Adipocyte (in vitro differentiated cells): ENCODE data around the gene SAMD3.
"Not testable (repeated sequence)": the region's sequence is repeated elsewhere in the genome, so short reads cannot be mapped to it uniquely, and the experiment has no call there.

Experiments used
- DNase-seq: peaks from one replicate; pipeline ENCODE4 v3.0.0-alpha.2; 2015; ENCODE audit warnings: low read depth
- H3K27me3 ChIP-seq: replicated peaks from 2 replicates; pipeline ENCODE4 v1.7.0; 2013; ENCODE audit warnings: mild to moderate bottlenecking, low read length, moderate library complexity; ENCODE audit not compliant: control insufficient read depth, insufficient read depth
- H3K36me3 ChIP-seq: 2 replicates; pipeline ENCODE4 v1.7.0; 2013; ENCODE audit warnings: low read length, mild to moderate bottlenecking, moderate library complexity; ENCODE audit not compliant: control insufficient read depth, insufficient read depth, severe bottlenecking
- H3K4me1 ChIP-seq: 2 replicates; pipeline ENCODE4 v1.7.0; 2013; ENCODE audit warnings: mild to moderate bottlenecking, low read length, moderate library complexity; ENCODE audit not compliant: control insufficient read depth, insufficient read depth
- H3K4me3 ChIP-seq: 2 replicates; pipeline ENCODE4 v1.7.0; 2013; ENCODE audit warnings: mild to moderate bottlenecking, low read length, moderate library complexity
- H3K9ac ChIP-seq: 2 replicates; pipeline ENCODE4 v1.7.0; 2013; ENCODE audit warnings: mild to moderate bottlenecking, low read length, moderate library complexity
- H3K9me3 ChIP-seq: 2 replicates; pipeline ENCODE4 v1.7.0; 2013; ENCODE audit warnings: mild to moderate bottlenecking, low read length, moderate library complexity; ENCODE audit not compliant: control insufficient read depth

Gene SAMD3

DNA sequence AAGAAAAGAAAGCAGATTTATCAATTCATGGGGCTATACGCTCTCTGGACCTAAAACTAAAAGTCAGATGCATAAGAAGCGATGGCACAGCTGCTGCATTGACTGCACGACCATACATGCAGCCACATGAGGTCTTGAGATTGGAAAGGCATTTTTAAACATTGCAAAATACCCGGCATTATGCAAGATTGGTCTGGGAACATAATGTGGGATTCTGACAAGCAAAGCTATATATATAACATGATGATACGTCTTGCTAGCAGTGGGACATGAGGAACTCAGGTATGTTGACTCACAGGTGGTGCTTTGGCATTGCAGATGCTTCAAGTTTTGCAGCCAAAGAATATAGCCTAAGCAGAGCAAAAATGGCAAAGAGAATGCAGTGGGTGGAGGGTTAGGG lies 55.1 kb downstream of the SAMD3 start:
- Histone ChIP-seq H3K9me3 (no peaks in the 10 kb centered on the region), H3K4me1 (peaks cover 3% of the 10 kb centered on the region), H3K4me3 (no peak overlapping the region), H3K9ac (no peak overlapping the region), H3K36me3 (no peaks in the 10 kb centered on the region), H3K27me3 (no peaks in the 10 kb centered on the region)
- peak; percentile 71 for DNase-seq

DNA sequence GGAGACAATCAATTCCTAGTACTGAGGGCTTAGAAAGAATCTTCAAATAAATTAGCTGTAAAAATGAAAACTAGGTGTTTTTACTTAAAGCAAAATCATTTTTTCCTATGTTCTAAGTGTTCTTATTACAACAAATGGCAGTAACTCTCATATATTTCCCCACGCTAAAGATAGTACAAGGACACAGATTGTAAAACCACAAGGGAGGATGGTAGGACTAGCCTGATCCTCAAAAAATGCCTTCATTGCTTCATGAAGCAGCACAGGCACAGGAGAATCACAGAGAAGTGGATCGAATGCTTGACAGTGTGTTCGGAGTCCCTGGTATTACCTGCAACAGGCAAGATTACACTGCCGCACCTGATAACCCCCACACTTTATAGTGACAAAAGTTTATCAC lies 58.5 kb downstream of the SAMD3 start:
- no peak for DNase-seq
- H3K36me3 ChIP-seq: no peaks in the 10 kb centered on the region
- H3K9me3 ChIP-seq: no peaks in the 10 kb centered on the region
- H3K4me1 ChIP-seq: peaks cover 3% of the 10 kb centered on the region
- no peak overlapping the region for H3K4me3 ChIP-seq
- H3K27me3 ChIP-seq: no peaks in the 10 kb centered on the region
- H3K9ac ChIP-seq: no peak overlapping the region

DNA sequence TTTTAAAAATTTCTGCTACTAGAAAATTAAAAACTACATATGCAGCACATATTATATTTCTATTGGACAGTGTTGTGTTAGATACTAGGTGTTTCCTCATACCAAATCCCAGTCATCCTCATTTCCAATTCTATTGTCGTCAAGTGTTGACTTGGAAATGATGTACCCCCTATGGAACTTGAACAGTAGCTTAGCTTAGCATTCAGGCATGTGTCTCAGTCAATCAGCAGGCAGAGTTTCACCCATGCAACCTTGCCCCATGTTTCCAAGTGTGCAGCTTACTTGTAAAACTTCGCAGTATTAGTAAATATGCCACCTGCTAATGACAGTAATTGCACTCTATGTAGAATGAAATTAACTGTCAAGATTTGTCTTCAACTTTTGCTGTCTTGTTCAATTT lies 59.5 kb downstream of the SAMD3 start:
- Histone ChIP-seq H3K27me3 (no peaks in the 10 kb centered on the region), H3K36me3 (no peaks in the 10 kb centered on the region), H3K9ac (no peak overlapping the region), H3K4me3 (no peak overlapping the region), H3K4me1 (peaks cover 3% of the 10 kb centered on the region), H3K9me3 (no peaks in the 10 kb centered on the region)
- DNase-seq: no peak

DNA sequence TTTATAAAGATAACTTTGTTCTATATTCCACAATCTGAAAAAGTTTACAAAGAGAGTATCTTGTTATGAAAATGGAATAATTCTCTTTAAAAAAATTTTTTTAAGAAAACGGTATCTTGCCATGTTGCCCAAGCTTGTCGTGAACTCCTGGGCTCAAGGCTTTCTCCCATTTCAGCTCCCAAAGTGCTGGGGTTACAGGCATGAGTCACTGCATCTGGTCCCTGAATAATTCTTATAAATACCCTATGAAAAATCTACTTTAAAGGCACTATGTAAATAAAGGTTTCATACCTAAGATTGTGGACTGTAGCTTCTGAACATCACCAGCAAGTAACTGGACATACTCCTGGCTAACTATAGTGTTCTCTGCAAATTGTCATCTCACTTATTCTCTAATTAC lies 60.3 kb downstream of the SAMD3 start:
- Histone ChIP-seq H3K9me3 (no peaks in the 10 kb centered on the region), H3K36me3 (no peaks in the 10 kb centered on the region), H3K4me3 (no peak overlapping the region), H3K9ac (no peak overlapping the region), H3K4me1 (no peaks in the 10 kb centered on the region), H3K27me3 (no peaks in the 10 kb centered on the region)
- no peak for DNase-seq

DNA sequence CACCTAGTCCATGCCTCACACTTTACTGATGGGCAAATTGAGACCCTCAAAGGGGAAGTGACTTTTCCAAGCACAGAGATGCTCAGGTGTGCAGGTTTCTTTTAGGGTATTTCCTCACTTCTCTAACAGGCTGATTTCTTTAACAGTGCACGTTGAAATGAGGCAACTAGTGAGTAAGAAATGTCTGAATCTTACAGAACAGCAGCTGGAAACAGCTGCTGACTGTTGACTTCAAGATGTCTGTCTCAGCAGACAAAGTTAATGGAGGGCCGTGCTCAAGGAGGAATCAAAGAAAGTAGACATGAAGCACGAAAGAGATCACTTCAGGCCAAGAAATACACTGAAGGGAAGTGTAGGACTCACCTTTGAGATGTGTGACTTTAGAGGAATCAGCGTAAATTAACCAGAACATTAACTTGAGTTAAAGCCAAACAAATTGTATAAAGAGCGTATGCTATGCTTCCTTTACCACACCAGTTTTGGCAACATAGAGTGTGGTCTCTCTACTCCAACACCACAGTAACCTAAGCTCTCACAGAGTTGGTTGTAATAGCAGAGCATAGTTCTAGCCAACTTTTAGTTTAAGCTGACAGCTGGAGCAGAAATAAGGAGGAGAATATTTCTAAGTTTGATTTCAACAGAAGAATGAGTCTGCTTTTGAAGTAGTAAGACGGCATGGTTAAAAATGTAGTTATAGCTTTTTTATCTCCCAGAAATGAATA lies 60.9 kb downstream of the SAMD3 start:
- DNase-seq: peak; percentile 11
- no peaks in the 10 kb centered on the region for H3K36me3 ChIP-seq
- H3K4me1 ChIP-seq: no peaks in the 10 kb centered on the region
- no peak overlapping the region for H3K4me3 ChIP-seq
- H3K27me3 ChIP-seq: no peaks in the 10 kb centered on the region
- no peaks in the 10 kb centered on the region for H3K9me3 ChIP-seq
- H3K9ac ChIP-seq: no peak overlapping the region

DNA sequence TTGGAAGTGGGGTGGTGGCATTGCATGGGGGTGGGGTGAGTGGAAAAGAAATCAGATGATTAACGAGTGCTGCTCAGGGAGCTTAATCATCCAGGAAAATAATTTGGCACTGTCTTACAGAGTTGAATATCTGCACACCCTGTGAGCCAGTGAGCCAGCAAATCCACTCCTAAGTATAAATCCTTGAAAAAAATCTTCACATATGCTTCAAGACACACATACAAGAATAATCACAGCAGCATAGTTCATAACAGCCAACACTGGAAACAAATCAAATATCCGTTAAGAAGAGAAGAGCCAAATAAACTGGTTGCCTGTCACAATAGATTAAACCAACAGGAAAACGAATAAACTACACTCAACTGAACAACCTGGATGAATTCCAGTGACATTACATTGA lies 62.8 kb downstream of the SAMD3 start:
- Histone ChIP-seq H3K9me3 (no peaks in the 10 kb centered on the region), H3K4me3 (no peak overlapping the region), H3K36me3 (no peaks in the 10 kb centered on the region), H3K4me1 (no peaks in the 10 kb centered on the region), H3K9ac (no peak overlapping the region), H3K27me3 (no peaks in the 10 kb centered on the region)
- no peak for DNase-seq

DNA sequence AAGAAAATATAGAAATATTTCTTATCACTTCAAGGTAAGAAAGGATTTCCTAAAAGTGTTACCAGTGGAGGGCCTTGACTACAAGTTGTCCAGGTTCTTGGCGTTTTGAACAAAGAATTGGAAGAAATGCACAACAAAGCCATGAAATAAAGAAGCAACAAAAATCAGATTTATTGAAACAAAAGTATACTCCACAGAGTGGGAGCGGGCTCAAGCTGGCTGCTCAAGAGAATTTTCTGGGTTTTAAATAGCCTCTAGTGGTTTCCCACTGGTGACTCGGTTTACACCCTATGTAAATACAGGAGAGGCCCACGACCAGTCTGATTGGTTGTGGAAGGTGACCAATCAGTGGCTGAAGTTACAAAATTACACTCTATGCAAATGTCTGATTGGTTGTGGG lies 64.2 kb downstream of the SAMD3 start:
- Histone ChIP-seq H3K4me1 (no peaks in the 10 kb centered on the region), H3K9ac (no peak overlapping the region), H3K36me3 (no peaks in the 10 kb centered on the region), H3K9me3 (no peaks in the 10 kb centered on the region), H3K4me3 (no peak overlapping the region), H3K27me3 (no peaks in the 10 kb centered on the region)
- no peak for DNase-seq

DNA sequence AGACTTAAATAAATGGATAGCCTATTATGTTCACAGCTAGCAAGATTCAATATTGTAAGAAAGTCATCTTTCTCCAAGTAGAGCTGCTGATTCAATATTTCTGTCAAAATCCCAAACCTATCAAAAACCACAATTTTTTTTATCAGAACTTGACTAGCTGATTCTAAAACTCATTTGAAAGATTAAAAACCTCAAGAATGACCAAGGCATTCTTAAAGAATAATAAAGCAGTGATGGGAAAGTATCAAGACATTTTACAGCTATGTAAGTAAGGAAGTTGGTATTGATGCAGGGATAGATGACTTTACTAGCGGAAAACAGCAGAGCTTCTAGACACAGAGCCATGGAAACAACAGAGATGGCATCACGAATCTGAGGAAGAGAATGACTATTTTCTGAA lies 64.7 kb downstream of the SAMD3 start:
- Histone ChIP-seq H3K4me3 (no peak overlapping the region), H3K36me3 (no peaks in the 10 kb centered on the region)
- DNase-seq: no peak

DNA sequence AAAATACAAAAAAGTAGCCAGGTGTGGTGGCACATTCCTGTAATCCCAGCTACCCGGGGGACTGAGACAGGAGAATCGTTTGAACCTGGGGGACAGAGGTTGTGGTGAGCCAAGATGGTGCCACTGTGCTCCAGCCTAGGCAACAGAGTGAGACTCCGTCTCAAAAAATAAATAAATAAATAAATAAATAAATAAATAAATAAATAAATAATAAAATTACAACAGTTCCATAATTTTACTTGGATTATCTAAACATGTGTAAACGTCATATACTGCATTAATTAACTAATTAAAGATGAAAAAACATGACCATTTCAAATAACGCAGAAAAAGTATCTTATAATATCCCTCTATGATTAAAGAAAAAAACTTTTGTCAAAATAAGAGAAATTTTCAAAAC lies 65.8 kb downstream of the SAMD3 start:
- Histone ChIP-seq H3K36me3 (no peaks in the 10 kb centered on the region), H3K4me1 (no peaks in the 10 kb centered on the region), H3K9me3 (no peaks in the 10 kb centered on the region), H3K9ac (no peak overlapping the region), H3K4me3 (no peak overlapping the region), H3K27me3 (no peaks in the 10 kb centered on the region)
- no peak for DNase-seq

More for the DNA sequence above, 64.7 kb downstream of the SAMD3 start:
- no peaks in the 10 kb centered on the region for H3K9me3 ChIP-seq
- H3K27me3 ChIP-seq: no peaks in the 10 kb centered on the region
- no peak overlapping the region for H3K9ac ChIP-seq
- no peaks in the 10 kb centered on the region for H3K4me1 ChIP-seq

DNA sequence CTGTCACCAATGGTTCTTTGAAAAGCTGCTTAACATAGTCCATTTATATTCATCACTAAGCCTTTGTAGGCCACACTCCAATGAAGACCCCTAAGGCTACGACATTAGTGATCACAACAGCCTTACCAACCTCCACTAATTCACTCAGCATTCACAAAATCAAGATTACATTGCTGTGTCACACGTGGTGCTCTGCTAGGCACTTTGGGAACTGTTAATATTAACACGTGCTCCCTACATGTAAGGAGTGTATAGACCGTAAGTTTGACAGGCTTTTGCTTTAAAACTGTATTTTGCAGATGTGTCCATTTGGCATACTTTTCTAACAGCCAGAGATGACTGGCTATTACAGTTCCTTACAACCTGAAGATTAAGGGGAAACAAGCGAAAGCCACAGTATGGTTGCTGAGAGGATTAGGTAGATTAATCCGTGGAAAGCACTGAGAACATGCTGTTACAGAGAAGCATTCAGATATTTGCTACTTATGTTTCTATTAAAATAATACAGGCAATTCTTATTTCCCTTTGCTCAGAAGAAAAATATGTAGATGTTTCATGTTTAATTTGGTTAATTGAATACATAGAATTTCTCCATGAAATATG lies 69.7 kb downstream of the SAMD3 start:
- Histone ChIP-seq H3K27me3 (no peaks in the 10 kb centered on the region), H3K4me1 (no peaks in the 10 kb centered on the region), H3K4me3 (no peak overlapping the region), H3K9ac (no peak overlapping the region), H3K9me3 (no peaks in the 10 kb centered on the region), H3K36me3 (no peaks in the 10 kb centered on the region)
- DNase-seq: no peak

DNA sequence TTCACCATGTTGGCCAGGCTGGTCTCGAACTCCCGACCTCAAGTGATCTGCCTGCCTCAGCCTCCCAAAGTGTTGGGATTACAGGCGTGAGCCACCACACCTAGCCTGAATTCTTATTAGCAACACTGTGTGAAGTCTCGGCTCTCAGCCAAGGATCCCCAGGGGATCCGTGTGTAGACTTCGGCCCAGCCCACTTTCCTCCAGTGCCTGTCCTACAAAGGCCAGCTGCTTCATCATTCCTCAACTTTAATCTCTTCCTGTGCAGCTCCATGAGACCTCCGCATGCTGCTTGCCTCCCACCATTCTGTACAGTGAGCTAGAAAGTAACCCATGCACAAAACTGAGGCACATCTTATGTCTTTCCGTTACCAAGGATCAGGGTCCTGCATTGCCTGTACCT lies 71.8 kb downstream of the SAMD3 start:
- Histone ChIP-seq H3K36me3 (no peaks in the 10 kb centered on the region), H3K4me3 (no peak overlapping the region), H3K27me3 (no peaks in the 10 kb centered on the region), H3K9me3 (no peaks in the 10 kb centered on the region), H3K9ac (no peak overlapping the region), H3K4me1 (no peaks in the 10 kb centered on the region)
- DNase-seq: no peak

DNA sequence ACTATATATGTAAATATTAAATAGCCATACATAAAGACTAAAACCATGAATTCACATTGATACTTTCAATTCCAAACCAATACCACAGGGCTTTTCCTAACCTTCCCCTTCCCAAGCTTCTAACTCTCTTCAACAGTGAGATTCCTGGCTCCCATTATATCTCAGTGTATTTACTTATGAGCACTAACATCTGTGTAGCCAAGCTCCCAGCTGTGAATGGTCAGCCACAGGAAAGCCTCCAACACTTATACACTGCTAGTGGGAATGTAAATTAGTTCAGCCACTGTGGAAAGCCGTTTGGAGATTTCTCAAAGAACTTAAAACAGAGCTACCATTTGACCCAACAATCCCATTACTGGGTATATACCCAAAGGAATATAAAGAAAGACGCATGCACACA lies 73.7 kb downstream of the SAMD3 start:
- H3K9ac ChIP-seq, DNase-seq, H3K36me3 ChIP-seq, H3K4me3 ChIP-seq, H3K27me3 ChIP-seq, H3K9me3 ChIP-seq, H3K4me1 ChIP-seq: not testable (repeated sequence)
